Hematopoietic multipotent progenitor cell treated with erythropoietin and hydrocortisone succinate and interleukin-3 and kit ligand, for 4 days (in vitro differentiated cells): ENCODE results near the gene SH3TC2.

Experiments used
- DNase-seq: peaks from one replicate; pipeline ENCODE4 v3.0.0-alpha.2; 2015

Gene SH3TC2

GRCh38 chr5:149063017-149063687 lies at the start of gene SH3TC2:
TSS of gene SH3TC2 (minus strand) at chr5:149063062. CDS start at chr5:149063022, 40 bp downstream.
- DNase-seq = peak; percentile 92

- DNase-seq = no peak
Observed at GRCh38 chr5:149110406-149110805, 47.5 kb upstream of the SH3TC2 start.

- no peak for DNase-seq
Observed at GRCh38 chr5:149108651-149109280, 45.9 kb upstream of the SH3TC2 start.

- DNase-seq = no peak
Observed at GRCh38 chr5:149100331-149100730, 37.5 kb upstream of the SH3TC2 start.

GRCh38 chr5:149099920-149100319 lies 37.1 kb upstream of the SH3TC2 start:
- no peak for DNase-seq

GRCh38 chr5:149094996-149095395 lies 32.1 kb upstream of the SH3TC2 start:
- no peak for DNase-seq

- DNase-seq = no peak
Observed at GRCh38 chr5:149093625-149094024, 30.8 kb upstream of the SH3TC2 start.

- peak; percentile 55 for DNase-seq
Observed at GRCh38 chr5:149089796-149090195, 26.9 kb upstream of the SH3TC2 start.

GRCh38 chr5:149088686-149089085 lies 25.8 kb upstream of the SH3TC2 start:
- no peak for DNase-seq

- no peak for DNase-seq
Observed at GRCh38 chr5:149083846-149084245, 21.0 kb upstream of the SH3TC2 start.

GRCh38 chr5:149082271-149082670 lies 19.4 kb upstream of the SH3TC2 start:
- DNase-seq = peak; percentile 15

GRCh38 chr5:149080294-149080693 lies 17.4 kb upstream of the SH3TC2 start:
- no peak for DNase-seq

GRCh38 chr5:149079883-149080282 lies 17.0 kb upstream of the SH3TC2 start:
- DNase-seq = peak; percentile 93

- peak; percentile 33 for DNase-seq
Observed at GRCh38 chr5:149074071-149074470, 11.2 kb upstream of the SH3TC2 start.

- DNase-seq = no peak
Observed at GRCh38 chr5:149073213-149073612, 10.4 kb upstream of the SH3TC2 start.

- no peak for DNase-seq
Observed at GRCh38 chr5:149072791-149073190, 9.9 kb upstream of the SH3TC2 start.

GRCh38 chr5:149072376-149072775 lies 9.5 kb upstream of the SH3TC2 start:
- DNase-seq = no peak

GRCh38 chr5:149071756-149072155 lies 8.9 kb upstream of the SH3TC2 start:
- no peak for DNase-seq

GRCh38 chr5:149071216-149071615 lies 8.4 kb upstream of the SH3TC2 start:
- no peak for DNase-seq

- no peak for DNase-seq
Observed at GRCh38 chr5:149069711-149070110, 6.8 kb upstream of the SH3TC2 start.

GRCh38 chr5:149063896-149064478 lies 1.1 kb upstream of the SH3TC2 start:
- no peak for DNase-seq

- peak; percentile 58 for DNase-seq
Observed at GRCh38 chr5:149062371-149063016, 368 bp downstream of the SH3TC2 start.

GRCh38 chr5:149061341-149061740 lies 1.5 kb downstream of the SH3TC2 start:
- peak; percentile 24 for DNase-seq

GRCh38 chr5:149060325-149060724 lies 2.5 kb downstream of the SH3TC2 start:
- peak; percentile 90 for DNase-seq
